OCI-LY7 (cell line): Measurements from ENCODE around the gene SPEF1. TPM values are rescaled to one million over a fixed set of nuclear protein-coding genes. Genes with fewer than 3 reads are reported as not detected.

Experiments
- BruUV-seq: library from RNA; stranded (reverse); fragments of 400-500 nt; replicated peaks from 2 replicates; lab custom pipeline; 2021; lab: Mats Ljungman, UMichigan
- CTCF ChIA-PET: fragments of 300-600 bp; sonication (Branson Sonifier 250); formaldehyde crosslinking; loops from one replicate; lab custom pipeline; 2022; ENCODE audit warnings: antibody characterized with exemption; ENCODE audit not compliant: unreplicated experiment; lab: Charles Lee
- POLR2A ChIA-PET: fragments of 300-600 bp; sonication (Branson Sonifier 250); formaldehyde crosslinking; loops from one replicate; lab custom pipeline; 2022; ENCODE audit warnings: antibody characterized with exemption; lab: Charles Lee
- DNase-seq: peaks from one replicate; pipeline ENCODE4 v3.0.0-alpha.2; 2015; ENCODE audit warnings: low spot score
- H2AFZ ChIP-seq: fragments of 200-600 bp; sonication (generic), shearing (Covaris generic); 2 replicates; pipeline ENCODE4 v1.6.1; 2014; ENCODE audit warnings: mild to moderate bottlenecking, antibody characterized with exemption, low read length, moderate library complexity
- H3K27ac ChIP-seq: fragments of 200-600 bp; sonication (generic); 2 replicates; pipeline ENCODE4 v1.5.1; 2014; ENCODE audit warnings: mixed run types, low read depth, mild to moderate bottlenecking, moderate library complexity, low read length, inconsistent platforms; ENCODE audit not compliant: poor library complexity, severe bottlenecking
- H3K36me3 ChIP-seq: fragments of 200-600 bp; sonication (generic); 2 replicates; pipeline ENCODE4 v1.6.1; 2014; ENCODE audit warnings: mild to moderate bottlenecking, antibody characterized with exemption, low read length, moderate library complexity, mixed read lengths; ENCODE audit not compliant: insufficient read depth
- H3K4me1 ChIP-seq: fragments of 200-600 bp; sonication (generic); 2 replicates; pipeline ENCODE4 v1.5.1; 2014; ENCODE audit warnings: mild to moderate bottlenecking, low read length; ENCODE audit not compliant: insufficient read depth, poor library complexity, severe bottlenecking
- H3K4me2 ChIP-seq: fragments of 200-600 bp; sonication (generic); 2 replicates; pipeline ENCODE4 v1.6.1; 2014; ENCODE audit warnings: mild to moderate bottlenecking, low read length
- H3K4me3 ChIP-seq: fragments of 200-600 bp; sonication (generic); 2 replicates; pipeline ENCODE4 v1.5.1; 2014; ENCODE audit warnings: mild to moderate bottlenecking, low read depth, low read length; ENCODE audit not compliant: poor library complexity, severe bottlenecking
- H3K79me2 ChIP-seq: fragments of 200-600 bp; sonication (generic); 2 replicates; pipeline ENCODE4 v1.6.1; 2016; ENCODE audit warnings: low read depth, mild to moderate bottlenecking, low read length, moderate library complexity, mixed read lengths; ENCODE audit not compliant: insufficient read depth
- H3K9me2 ChIP-seq: fragments of 200-600 bp; sonication (generic); 2 replicates; pipeline ENCODE4 v1.6.1; 2016; ENCODE audit warnings: mild to moderate bottlenecking, low read length, mixed read lengths; ENCODE audit not compliant: insufficient read depth
- H3K9me3 ChIP-seq: fragments of 200-600 bp; sonication (generic); 2 replicates; pipeline ENCODE4 v1.6.1; 2014; ENCODE audit warnings: mild to moderate bottlenecking, mixed run types, low read length, mixed read lengths
- H4K20me1 ChIP-seq: fragments of 200-600 bp; sonication (generic); 2 replicates; pipeline ENCODE4 v1.6.1; 2014; ENCODE audit warnings: mild to moderate bottlenecking, antibody characterized with exemption, low read length, moderate library complexity, mixed read lengths; ENCODE audit not compliant: insufficient read depth
- EZH2phosphoT487 ChIP-seq: fragments of 200-600 bp; sonication (generic); IDR thresholded peaks from 2 replicates; pipeline ENCODE4 v1.6.1; 2018; ENCODE audit warnings: low read depth, borderline replicate concordance, mild to moderate bottlenecking, mixed run types, antibody characterized with exemption, low read length, moderate library complexity, mixed read lengths
- intact Hi-C: fragments of 100-400 bp; cut with micrococcal nuclease; formaldehyde crosslinking; loops from one replicate; pipeline ENCODE4 v1.10.0; 2022; ENCODE audit not compliant: unreplicated experiment
- total RNA-seq, 2 experiments: library from RNA; depleted of rRNA in 1 of 2; stranded (reverse); fragments of >200 nt in 1 of 2; shearing (Covaris generic) in 1 of 2; gene quantifications; 2 replicates each; pipeline ENCODE4 v1.2.3, GENCODE V29; 2014 to 2022
- TF ChIP-seq, protein P1 (sequence below): fragments of 200-600 bp; sonication (generic); conservative IDR thresholded peaks from 2 replicates; pipeline ENCODE4 v1.5.1; 2014; ENCODE audit warnings: mild to moderate bottlenecking, antibody characterized with exemption, low read length, moderate library complexity, mixed read lengths

The SPEF1 gene
- total RNA-seq, 2 experiments from 2014 or later, result 0.09 to 0.27 TPM

DNA sequence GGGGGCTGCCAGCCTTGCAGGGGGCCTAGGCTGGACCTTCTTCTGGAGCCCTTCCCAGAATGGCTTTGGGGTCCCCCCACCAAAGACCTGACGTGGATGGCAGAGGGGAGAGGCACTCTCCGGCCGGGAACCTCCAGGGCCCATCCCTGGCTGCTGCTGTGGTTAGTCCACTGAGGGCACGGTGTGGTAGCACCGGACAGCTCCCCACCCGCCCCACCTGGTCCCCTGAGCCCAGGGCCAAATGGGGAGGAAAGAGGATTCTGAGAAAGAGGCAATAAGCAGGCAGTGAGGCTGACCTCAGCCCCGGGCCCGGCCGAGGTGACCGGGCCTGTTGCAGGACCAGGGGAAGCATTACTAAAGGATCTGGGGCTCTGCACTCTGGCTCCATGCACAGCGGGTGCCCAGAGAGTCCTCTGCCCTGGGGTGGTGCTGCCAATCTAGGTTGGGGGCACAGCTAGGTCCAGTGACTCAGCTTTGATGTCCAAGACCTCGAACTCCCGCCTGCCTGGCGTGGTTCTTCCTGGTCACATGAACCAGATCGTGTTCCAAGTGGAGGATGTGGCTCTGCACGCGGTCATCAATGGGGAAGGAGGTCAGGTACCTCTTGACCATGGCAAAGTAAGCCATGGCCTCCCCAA lies 3.1 kb upstream of the SPEF1 start:
- peaks cover 38% of the 10 kb centered on the region for H3K4me1 ChIP-seq
- H4K20me1 ChIP-seq, result no peaks in the 10 kb centered on the region; the same call in 1 of the 2 replicates
- intact Hi-C loops, result loop anchor here (5.0 kb wide), 1 partner anchor 67 kb away; no protein-coding TSS in a partner anchor
- no peak overlapping the region for H3K27ac ChIP-seq
- ChIA-PET CTCF (no interaction called here), POLR2A (interaction anchor here (0.7 kb wide), 1 partner anchor 61 kb away, joined by 6 read pairs; no protein-coding TSS in a partner anchor)
- no peak for DNase-seq
- peaks cover 15% of the 10 kb centered on the region; the same call in 1 of the 2 replicates for H3K79me2 ChIP-seq
- H3K36me3 ChIP-seq, result no peaks in the 10 kb centered on the region; the same call in 1 of the 2 replicates
- H2AFZ ChIP-seq, result no peak overlapping the region
- peak overlapping the region; percentile 43; the same call in 1 of the 2 replicates for H3K4me2 ChIP-seq
- no peak overlapping the region for H3K4me3 ChIP-seq
- no peaks in the 10 kb centered on the region for H3K9me3 ChIP-seq
- no peak for TF ChIP-seq EZH2phosphoT487
- TF ChIP-seq, protein P1, sequence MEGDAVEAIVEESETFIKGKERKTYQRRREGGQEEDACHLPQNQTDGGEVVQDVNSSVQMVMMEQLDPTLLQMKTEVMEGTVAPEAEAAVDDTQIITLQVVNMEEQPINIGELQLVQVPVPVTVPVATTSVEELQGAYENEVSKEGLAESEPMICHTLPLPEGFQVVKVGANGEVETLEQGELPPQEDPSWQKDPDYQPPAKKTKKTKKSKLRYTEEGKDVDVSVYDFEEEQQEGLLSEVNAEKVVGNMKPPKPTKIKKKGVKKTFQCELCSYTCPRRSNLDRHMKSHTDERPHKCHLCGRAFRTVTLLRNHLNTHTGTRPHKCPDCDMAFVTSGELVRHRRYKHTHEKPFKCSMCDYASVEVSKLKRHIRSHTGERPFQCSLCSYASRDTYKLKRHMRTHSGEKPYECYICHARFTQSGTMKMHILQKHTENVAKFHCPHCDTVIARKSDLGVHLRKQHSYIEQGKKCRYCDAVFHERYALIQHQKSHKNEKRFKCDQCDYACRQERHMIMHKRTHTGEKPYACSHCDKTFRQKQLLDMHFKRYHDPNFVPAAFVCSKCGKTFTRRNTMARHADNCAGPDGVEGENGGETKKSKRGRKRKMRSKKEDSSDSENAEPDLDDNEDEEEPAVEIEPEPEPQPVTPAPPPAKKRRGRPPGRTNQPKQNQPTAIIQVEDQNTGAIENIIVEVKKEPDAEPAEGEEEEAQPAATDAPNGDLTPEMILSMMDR, result no peak
- BruUV-seq, result TSS peak; percentile 90
- no peaks in the 10 kb centered on the region for H3K9me2 ChIP-seq

DNA sequence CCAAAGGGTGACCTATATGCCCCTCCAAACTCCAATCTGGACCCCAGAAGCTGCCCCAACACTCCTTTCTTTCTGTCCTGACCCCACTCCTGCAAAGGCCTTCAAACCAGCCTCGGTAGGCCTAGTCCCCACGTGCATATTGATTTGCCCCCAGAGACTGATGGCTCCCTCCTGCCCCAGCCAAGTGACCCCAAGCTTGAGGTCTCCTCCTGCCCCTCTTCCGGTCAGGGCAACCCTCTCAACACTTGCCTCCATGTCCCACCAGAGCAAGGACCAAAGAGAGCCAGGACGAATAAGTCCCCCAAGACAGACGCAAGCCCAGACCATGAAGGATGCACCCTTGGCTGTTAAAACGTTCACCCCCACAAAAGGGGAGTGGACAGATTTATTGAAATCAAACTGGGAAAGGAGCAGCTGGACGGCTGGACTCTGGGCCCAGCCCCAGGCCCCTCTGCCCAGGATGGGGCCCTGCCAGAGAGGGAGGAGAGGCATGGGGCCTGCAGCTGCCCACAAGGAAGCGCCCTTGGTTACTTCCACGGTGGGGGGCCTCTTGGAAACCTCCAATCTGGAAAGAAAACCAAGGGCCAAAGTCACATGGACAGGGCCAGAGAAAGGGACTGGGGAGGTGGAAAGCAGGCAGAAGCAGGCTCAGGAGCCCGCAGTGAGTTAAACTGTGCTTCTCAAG lies 2.4 kb upstream of the SPEF1 start:
- no peak for DNase-seq
- Histone ChIP-seq H3K36me3 (no peaks in the 10 kb centered on the region; the same call in 1 of the 2 replicates), H3K9me3 (no peaks in the 10 kb centered on the region), H3K9me2 (no peaks in the 10 kb centered on the region), H3K4me1 (peaks cover 33% of the 10 kb centered on the region), H2AFZ (no peak overlapping the region), H3K79me2 (peaks cover 15% of the 10 kb centered on the region; the same call in 1 of the 2 replicates), H3K4me2 (peak overlapping the region; percentile 12; the same call in 1 of the 2 replicates), H3K4me3 (no peak overlapping the region), H4K20me1 (no peaks in the 10 kb centered on the region; the same call in 1 of the 2 replicates), H3K27ac (no peak overlapping the region)
- no TSS peak for BruUV-seq
- ChIA-PET POLR2A (no interaction called here), CTCF (no interaction called here)
- intact Hi-C loops, result loop anchor here (5.0 kb wide), 1 partner anchor 66 kb away; no protein-coding TSS in a partner anchor
- TF ChIP-seq, protein P1, result no peak
- no peak for TF ChIP-seq EZH2phosphoT487
